CD14-positive monocyte (primary cell): ENCODE results near the gene EXOC4. TPM values are rescaled to one million over a fixed set of nuclear protein-coding genes. Genes with fewer than 3 reads are reported as not detected.

Source experiments
- DNase-seq, 3 donors: peaks; one replicate each; pipeline ENCODE4 v3.0.0-alpha.2; 2011 to 2022
- H2AFZ ChIP-seq: 2 replicates; pipeline ENCODE4 v1.6.0; 2012; ENCODE audit warnings: mild to moderate bottlenecking, low read depth, low read length, inconsistent platforms; ENCODE audit not compliant: insufficient read depth, poor library complexity, severe bottlenecking
- H3K27ac ChIP-seq, 2 donors: 1 replicate in 1 of 2; 2 replicates in 1 of 2; pipeline ENCODE4 v1.5.1; 2012 to 2013; ENCODE audit warnings: low read length in 2 of 2, control low read depth in 1 of 2, inconsistent platforms in 1 of 2, low read depth in 1 of 2, mild to moderate bottlenecking in 1 of 2
- H3K27me3 ChIP-seq, 2 donors: one replicate each; pipeline versions ENCODE4 v1.6.0 to v1.6.1; 2011 to 2013; ENCODE audit warnings: low read length in 2 of 2; ENCODE audit not compliant: control insufficient read depth in 2 of 2, insufficient read depth in 2 of 2
- H3K36me3 ChIP-seq, 2 donors: replicated peaks in 1 of 2; 1 replicate in 1 of 2; 2 replicates in 1 of 2; pipeline versions ENCODE4 v1.5.1 to v1.6.1; 2012 to 2013; ENCODE audit warnings: low read length in 2 of 2, control low read depth in 1 of 2, inconsistent platforms in 1 of 2, mild to moderate bottlenecking in 1 of 2; ENCODE audit not compliant: insufficient read depth in 2 of 2, control insufficient read depth in 1 of 2
- H3K4me1 ChIP-seq, 2 donors: 1 replicate in 1 of 2; 2 replicates in 1 of 2; pipeline versions ENCODE4 v1.5.1 to v1.6.1; 2012 to 2013; ENCODE audit warnings: low read length in 2 of 2, control low read depth in 1 of 2, inconsistent platforms in 1 of 2, mild to moderate bottlenecking in 1 of 2, moderate library complexity in 1 of 2; ENCODE audit not compliant: insufficient read depth in 2 of 2, control insufficient read depth in 1 of 2
- H3K4me2 ChIP-seq: replicated peaks from 2 replicates; pipeline ENCODE3; 2012; ENCODE audit warnings: low read length, moderate library complexity, mild to moderate bottlenecking; ENCODE audit not compliant: poor library complexity, severe bottlenecking; ENCODE audit errors: extremely low read depth
- H3K4me3 ChIP-seq, 3 experiments: fragments of 200-600 bp in 1 of 3; sonication (generic) in 1 of 3; replicated peaks in 1 of 3; 1 replicate in 2 of 3; 2 replicates in 1 of 3; pipeline ENCODE4 v1.5.1; 2011 to 2013; ENCODE audit warnings: low read length in 3 of 3, mild to moderate bottlenecking in 3 of 3, control low read depth in 2 of 3, low read depth in 2 of 3, inconsistent platforms in 1 of 3, moderate library complexity in 1 of 3
- H3K79me2 ChIP-seq: 2 replicates; pipeline ENCODE4 v1.6.0; 2012; ENCODE audit warnings: mild to moderate bottlenecking, control low read depth, inconsistent platforms, low read length, moderate library complexity; ENCODE audit not compliant: insufficient read depth
- H3K9ac ChIP-seq: 2 replicates; pipeline ENCODE4 v1.6.0; 2017; ENCODE audit warnings: low read length, mild to moderate bottlenecking; ENCODE audit not compliant: insufficient read depth, poor library complexity, severe bottlenecking
- H3K9me3 ChIP-seq, 2 donors: replicated peaks in 1 of 2; 1 replicate in 1 of 2; 2 replicates in 1 of 2; pipeline versions ENCODE4 v1.5.1 to v1.6.1; 2012 to 2013; ENCODE audit warnings: low read length in 2 of 2, control low read depth in 1 of 2; ENCODE audit not compliant: control insufficient read depth in 1 of 2, insufficient read depth in 1 of 2
- H4K20me1 ChIP-seq: 2 replicates; pipeline ENCODE4 v1.6.0; 2012; ENCODE audit warnings: mild to moderate bottlenecking, low read length, control low read depth, moderate library complexity; ENCODE audit not compliant: insufficient read depth
- H3K27ac Mint-ChIP-seq, 7 donors: one replicate each; pipeline ENCODE4 v1.8.0; 2020; ENCODE audit warnings: mild to moderate bottlenecking in 7 of 7, mixed read lengths in 7 of 7, moderate library complexity in 6 of 7, inconsistent platforms in 2 of 7
- H3K27me3 Mint-ChIP-seq, 3 donors: one replicate each; pipeline ENCODE4 v1.8.0; 2021 to 2022; ENCODE audit warnings: low read depth in 3 of 3, mild to moderate bottlenecking in 3 of 3, mixed read lengths in 3 of 3, moderate library complexity in 3 of 3, inconsistent platforms in 1 of 3
- H3K36me3 Mint-ChIP-seq, 2 donors: one replicate each; pipeline ENCODE4 v1.8.0; 2020; ENCODE audit warnings: mixed read lengths in 2 of 2, inconsistent platforms in 1 of 2, mild to moderate bottlenecking in 1 of 2
- H3K4me1 Mint-ChIP-seq: one replicate; pipeline ENCODE4 v1.8.0; 2020; ENCODE audit warnings: mild to moderate bottlenecking, mixed read lengths
- H3K4me3 Mint-ChIP-seq, 2 donors: one replicate each; pipeline ENCODE4 v1.8.0; 2020; ENCODE audit warnings: mild to moderate bottlenecking in 2 of 2, mixed read lengths in 2 of 2, moderate library complexity in 1 of 2
- H3K9me3 Mint-ChIP-seq, 7 donors: one replicate each; pipeline ENCODE4 v1.8.0; 2020 to 2022; ENCODE audit warnings: mixed read lengths in 7 of 7, mild to moderate bottlenecking in 6 of 7, moderate library complexity in 6 of 7, inconsistent platforms in 2 of 7
- WGBS: methylation state at CpG from one replicate; pipeline ENCODE4 v1.1.5; 2013; ENCODE audit warnings: missing lambda C conversion rate; ENCODE audit not compliant: insufficient coverage; 5-methylcytosine and 5-hydroxymethylcytosine counted together
- intact Hi-C, 2 donors: fragments of 100-400 bp; cut with micrococcal nuclease; formaldehyde crosslinking; loops; one replicate each; pipeline versions ENCODE4 v1.15.0 to v1.15.1; 2023
- polyA plus RNA-seq, 3 donors: library from polyadenylated mRNA; depleted of rRNA in 1 of 3; unstranded in 2 of 3; stranded (reverse) in 1 of 3; fragments of 300-500 nt in 2 of 3; fragments of >200 nt in 1 of 3; fragmentation: Illumina TruSeq in 2 of 3; gene quantifications; 1 replicate in 2 of 3; 2 replicates in 1 of 3; pipeline ENCODE4 v1.2.3, GENCODE V29; 2012 to 2021
- TF ChIP-seq, protein P1 (sequence below): fragments of 200-600 bp; IDR thresholded peaks from one replicate; pipeline ENCODE4 v1.8.0; 2022; ENCODE audit warnings: antibody characterized with exemption, mild to moderate bottlenecking

EXOC4 gene
- polyA plus RNA-seq, 3 donors, result 20.6 to 22.3 (median 22.3) TPM

- TF ChIP-seq, protein P1, sequence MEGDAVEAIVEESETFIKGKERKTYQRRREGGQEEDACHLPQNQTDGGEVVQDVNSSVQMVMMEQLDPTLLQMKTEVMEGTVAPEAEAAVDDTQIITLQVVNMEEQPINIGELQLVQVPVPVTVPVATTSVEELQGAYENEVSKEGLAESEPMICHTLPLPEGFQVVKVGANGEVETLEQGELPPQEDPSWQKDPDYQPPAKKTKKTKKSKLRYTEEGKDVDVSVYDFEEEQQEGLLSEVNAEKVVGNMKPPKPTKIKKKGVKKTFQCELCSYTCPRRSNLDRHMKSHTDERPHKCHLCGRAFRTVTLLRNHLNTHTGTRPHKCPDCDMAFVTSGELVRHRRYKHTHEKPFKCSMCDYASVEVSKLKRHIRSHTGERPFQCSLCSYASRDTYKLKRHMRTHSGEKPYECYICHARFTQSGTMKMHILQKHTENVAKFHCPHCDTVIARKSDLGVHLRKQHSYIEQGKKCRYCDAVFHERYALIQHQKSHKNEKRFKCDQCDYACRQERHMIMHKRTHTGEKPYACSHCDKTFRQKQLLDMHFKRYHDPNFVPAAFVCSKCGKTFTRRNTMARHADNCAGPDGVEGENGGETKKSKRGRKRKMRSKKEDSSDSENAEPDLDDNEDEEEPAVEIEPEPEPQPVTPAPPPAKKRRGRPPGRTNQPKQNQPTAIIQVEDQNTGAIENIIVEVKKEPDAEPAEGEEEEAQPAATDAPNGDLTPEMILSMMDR, result no peak
- Histone ChIP-seq H3K4me2 (no peak overlapping the region), H4K20me1 (peaks cover 3% of the 10 kb centered on the region), H3K27me3 (no peaks in the 10 kb centered on the region), H3K79me2 (no peaks in the 10 kb centered on the region), H3K9me3 (no peaks in the 10 kb centered on the region), H3K27ac (no peak overlapping the region), H3K4me3 (no peak overlapping the region), H3K4me1 (no peaks in the 10 kb centered on the region), H2AFZ (no peak overlapping the region), H3K36me3 (peaks cover 17 to 55% of the 10 kb centered on the region in 2 donors), H3K9ac (no peak overlapping the region)
- intact Hi-C loops, result no loop called here
- H3K27me3 Mint-ChIP-seq, result no peaks in the 10 kb centered on the region
- H3K4me1 Mint-ChIP-seq, result no peaks in the 10 kb centered on the region
- DNase-seq, result no peak
- no CpG with 5 or more reads among the region's 6 CpGs for WGBS
- no peak overlapping the region for H3K4me3 Mint-ChIP-seq
- no peak overlapping the region for H3K27ac Mint-ChIP-seq
- H3K9me3 Mint-ChIP-seq, result no peaks in the 10 kb centered on the region
- H3K36me3 Mint-ChIP-seq, result peaks cover 44 to 52% of the 10 kb centered on the region in 2 donors
Observed at GRCh38 chr7:133293384-133294160, 40.7 kb downstream of the EXOC4 start.

GRCh38 chr7:133294234-133294633 lies 41.4 kb downstream of the EXOC4 start:
- no peak for DNase-seq
- H2AFZ ChIP-seq, result no peak overlapping the region
- no peaks in the 10 kb centered on the region for H3K9me3 ChIP-seq
- H3K27me3 ChIP-seq, result no peaks in the 10 kb centered on the region
- no peaks in the 10 kb centered on the region for H3K27me3 Mint-ChIP-seq
- TF ChIP-seq, protein P1, result no peak
- no peaks in the 10 kb centered on the region for H3K79me2 ChIP-seq
- no peak overlapping the region for H3K27ac Mint-ChIP-seq
- peaks cover 3% of the 10 kb centered on the region for H4K20me1 ChIP-seq
- H3K4me1 Mint-ChIP-seq, result no peaks in the 10 kb centered on the region
- intact Hi-C loops, result no loop called here
- H3K9ac ChIP-seq, result no peak overlapping the region
- no peaks in the 10 kb centered on the region for H3K4me1 ChIP-seq
- H3K36me3 ChIP-seq, result peaks cover 11 to 48% of the 10 kb centered on the region in 2 donors
- H3K27ac ChIP-seq, result no peak overlapping the region
- H3K4me2 ChIP-seq, result no peak overlapping the region
- H3K4me3 Mint-ChIP-seq, result no peak overlapping the region
- no peaks in the 10 kb centered on the region for H3K9me3 Mint-ChIP-seq
- H3K36me3 Mint-ChIP-seq, result peaks cover 39 to 47% of the 10 kb centered on the region in 2 donors
- no peak overlapping the region for H3K4me3 ChIP-seq
